Measurements from ENCODE around the gene MGAT1.
"Not testable (repeated sequence)": the region's sequence is repeated elsewhere in the genome, so short reads cannot be mapped to it uniquely, and the experiment has no call there.

The MGAT1 gene

DNA sequence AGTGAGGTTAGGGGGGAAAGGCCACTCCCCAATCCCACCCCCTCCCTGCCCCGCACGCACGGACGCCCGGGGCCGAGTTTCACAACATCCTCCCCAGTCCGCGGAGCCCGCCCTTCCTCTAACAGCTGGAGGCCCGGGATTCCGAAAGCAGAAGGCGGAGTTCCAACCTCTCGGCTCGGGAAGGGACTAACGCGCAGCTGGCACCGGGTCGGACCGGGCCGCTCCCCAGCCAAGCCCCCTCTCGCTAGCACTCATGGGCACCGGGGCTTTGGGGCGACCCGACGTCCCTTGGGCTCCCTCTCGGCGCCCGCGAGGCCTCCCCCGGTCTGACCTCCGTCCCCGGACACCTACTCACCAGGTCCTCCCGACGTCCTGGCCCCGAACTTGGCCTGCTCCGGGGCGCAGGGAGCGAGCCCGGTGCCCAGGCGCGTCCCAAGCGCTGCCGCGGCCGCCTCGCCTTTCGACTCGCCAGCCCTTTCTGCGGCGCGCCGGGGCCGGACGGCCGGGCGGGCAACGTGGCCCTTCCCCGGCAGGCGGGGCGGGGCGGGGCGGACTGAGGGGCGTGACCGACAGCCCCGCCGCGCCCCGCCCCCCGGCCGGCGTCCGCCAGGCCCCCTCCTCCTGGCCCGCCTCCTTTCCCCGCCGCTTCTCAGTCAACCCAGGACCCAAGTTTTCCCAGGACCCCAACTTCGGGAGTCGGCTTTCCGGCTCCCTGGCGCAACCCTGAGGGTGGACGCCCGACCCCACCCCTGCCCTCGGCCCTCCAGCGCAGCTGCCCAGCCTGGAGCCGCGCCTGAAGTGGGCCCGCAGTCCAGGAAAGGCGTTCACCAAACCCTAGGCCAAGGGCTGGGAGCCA, at the start of gene MGAT1:
Gene MGAT1, minus strand, starts transcription at position 482 of the 856 bp plus-strand sequence. CDS start 9,835 bp downstream, outside the sequence.
- peak; percentile 93 for DNase-seq

GRCh38 chr5:180850434-180851078, 48.0 kb upstream of the MGAT1 start:
- DNase-seq: no peak

DNA sequence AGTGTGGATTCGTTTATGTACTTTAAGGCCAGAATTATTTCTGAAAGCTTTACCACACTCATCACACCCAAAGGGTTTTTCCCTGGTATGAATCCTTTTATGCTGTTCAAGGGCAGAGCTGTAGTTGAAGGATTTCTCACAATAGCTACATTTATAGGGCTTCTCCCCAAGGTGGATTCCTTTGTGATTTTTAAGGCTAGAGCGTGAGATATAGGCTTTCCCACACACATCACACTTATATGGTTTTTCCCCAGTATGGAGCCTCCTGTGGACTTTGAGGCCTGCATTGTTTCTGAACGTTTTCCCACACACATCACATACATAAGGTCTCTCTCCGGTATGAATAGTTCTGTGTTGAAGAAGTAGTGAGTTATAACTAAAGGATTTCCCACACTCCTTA, 47.2 kb upstream of the MGAT1 start:
- no peak for DNase-seq

DNA sequence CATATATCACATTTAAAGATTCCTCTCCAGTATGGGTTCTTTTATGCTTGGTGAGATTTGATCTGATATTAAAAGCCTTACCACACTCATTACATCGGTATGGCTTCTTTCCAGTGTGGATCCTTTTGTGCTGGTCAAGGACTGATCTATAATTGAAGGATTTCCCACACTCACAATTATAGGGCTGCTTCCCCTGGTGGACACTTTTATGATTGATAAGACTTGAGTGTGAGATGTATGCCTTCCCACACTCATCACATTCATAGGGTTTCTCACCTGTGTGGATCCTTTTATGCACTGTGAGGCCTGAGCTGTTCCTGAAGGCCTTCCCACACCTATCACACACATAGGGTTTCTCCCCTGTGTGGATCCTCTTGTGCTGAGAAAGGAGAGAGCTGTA, 46.3 kb upstream of the MGAT1 start:
- DNase-seq: no peak

DNA sequence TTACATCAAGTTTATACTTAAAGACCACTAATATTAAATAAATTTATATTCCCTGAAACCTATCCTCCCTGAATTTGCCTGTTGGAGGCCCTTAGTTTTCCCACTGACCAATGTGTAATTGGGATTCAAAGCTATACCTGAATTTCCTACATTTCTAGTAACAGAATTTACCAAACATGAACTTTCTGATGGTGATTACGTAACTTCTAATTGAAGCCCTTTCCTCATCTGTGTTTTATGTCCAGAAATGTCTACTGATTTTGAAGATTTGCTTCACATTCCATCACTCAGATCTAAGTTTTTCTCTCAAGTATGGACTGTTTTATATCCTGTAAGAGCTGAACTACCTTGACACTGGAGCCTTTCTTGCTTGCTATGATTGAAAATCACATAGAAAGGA, 45.7 kb upstream of the MGAT1 start:
- DNase-seq: no peak

- no peak for DNase-seq
Observed at GRCh38 chr5:180847026-180847425, 44.4 kb upstream of the MGAT1 start.

GRCh38 chr5:180844858-180845257, 42.3 kb upstream of the MGAT1 start:
- DNase-seq: no peak

- DNase-seq: no peak
Observed at GRCh38 chr5:180844432-180844831, 41.8 kb upstream of the MGAT1 start.

GRCh38 chr5:180839935-180840334, 37.3 kb upstream of the MGAT1 start:
- no peak for DNase-seq

GRCh38 chr5:180839227-180839626, 36.6 kb upstream of the MGAT1 start:
- no peak for DNase-seq

GRCh38 chr5:180837478-180837877, 34.9 kb upstream of the MGAT1 start:
- no peak for DNase-seq

DNA sequence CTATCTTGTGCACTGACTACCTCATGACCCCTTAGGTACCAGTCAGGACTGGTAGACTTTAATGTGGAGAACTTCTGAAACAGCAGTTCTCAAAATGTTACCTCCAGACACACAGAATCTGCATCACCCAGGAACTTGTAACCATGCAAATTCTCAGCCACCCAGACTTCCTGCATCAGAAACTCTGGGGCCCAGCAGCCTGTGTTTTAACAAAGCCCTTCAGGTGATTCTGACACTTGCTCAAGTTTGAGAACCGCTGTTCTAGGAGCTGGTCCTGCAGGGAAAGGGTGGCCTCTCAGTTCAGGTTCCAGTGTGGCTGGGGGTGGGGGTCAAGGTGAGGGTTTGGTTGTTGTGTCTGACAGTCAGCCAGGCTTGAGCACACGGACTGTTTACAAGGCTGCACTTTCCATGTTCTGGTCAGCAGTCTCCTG, 30.0 kb upstream of the MGAT1 start:
- DNase-seq: peak; percentile 76

DNA sequence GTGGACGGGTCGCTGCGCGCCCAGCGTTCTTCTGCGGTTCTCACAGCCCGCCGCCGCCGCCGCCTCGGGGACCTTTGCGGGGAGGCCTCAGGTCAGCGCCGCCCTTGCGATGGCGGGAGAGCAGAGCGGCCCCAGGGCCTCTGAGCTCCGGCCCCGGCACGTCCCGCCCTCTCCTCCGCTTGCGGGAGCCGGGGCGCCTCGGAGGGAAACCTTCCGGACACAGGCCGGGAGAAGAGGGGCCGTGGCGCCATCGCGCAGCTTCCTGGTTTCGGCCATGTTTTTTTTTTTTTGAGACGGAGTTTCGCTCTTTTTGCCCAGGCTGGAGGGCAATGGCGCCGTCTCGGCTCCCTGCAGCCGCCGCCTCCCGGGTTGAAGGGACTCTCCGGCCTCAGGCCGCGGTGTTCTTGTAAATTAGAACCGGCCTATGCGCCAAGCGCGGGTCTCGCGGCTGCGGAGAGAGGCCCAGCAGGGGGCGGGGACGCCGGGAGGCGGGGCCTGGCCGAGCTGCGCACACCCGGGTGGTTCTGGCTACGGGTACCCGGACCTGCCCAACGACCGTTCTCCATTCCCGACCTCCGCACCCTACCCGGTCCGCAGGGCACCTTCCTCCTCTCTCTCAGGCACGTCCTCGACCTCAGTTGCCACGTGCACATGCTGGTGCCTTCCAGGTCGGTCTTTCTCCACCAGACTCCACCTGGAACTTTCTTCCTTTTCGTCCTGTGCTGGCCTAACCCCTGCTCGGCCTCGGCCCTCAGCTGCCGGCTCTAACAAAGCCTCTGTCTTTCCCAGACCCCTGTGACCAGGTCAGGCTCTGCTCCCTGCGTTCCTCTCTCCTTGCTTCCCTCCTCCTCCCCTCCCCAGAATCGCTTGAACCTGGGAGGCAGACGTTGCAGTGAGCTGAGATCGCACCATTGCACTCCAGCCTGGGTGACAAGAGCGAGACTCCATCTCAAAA, 28.8 kb upstream of the MGAT1 start:
- DNase-seq: peak; percentile 93

DNA sequence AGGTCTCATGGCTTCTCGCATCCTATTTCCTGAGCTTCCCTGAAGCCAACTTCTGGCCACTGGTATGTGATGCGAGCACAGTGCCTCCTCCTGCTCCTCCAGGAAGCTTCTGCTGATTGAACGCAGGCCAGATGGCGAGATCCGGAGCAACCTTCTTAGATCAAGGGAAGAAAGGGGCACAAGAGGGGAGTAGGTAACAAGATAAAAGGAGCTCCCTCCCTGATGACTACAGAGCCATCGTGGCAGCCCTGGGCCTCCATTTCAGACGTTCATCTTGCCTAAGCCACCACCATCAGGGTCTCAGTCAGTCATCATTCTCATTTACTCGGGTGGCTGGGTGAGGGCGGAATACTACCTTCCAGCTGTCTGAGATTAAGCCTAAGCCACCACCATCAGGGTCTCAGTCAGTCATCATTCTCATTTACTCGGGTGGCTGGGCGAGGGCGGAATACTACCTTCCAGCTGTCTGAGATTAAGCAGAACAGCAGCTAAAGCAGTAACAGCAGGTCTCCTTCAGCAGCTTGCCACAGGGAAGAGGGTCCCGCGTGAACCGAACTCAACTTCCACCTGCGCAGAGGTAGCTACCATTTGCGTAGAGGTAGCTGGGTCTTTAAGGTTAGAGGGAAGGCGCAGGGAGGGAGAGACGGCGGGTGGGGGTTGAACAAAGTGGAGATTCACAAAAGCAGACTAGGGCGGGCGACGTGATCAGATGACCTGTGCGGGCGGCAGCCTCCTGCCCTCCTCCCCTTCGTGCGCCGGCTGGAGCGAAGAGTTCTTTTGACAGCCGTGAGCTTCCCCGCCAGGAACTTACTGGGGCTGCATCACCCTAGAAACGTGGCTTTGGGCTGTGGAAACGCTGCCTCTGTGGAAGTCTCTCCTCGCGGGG, 27.9 kb upstream of the MGAT1 start:
- DNase-seq: no peak

- DNase-seq: no peak
Observed at GRCh38 chr5:180829726-180830125, 27.1 kb upstream of the MGAT1 start.

GRCh38 chr5:180828756-180829531, 26.3 kb upstream of the MGAT1 start:
- not testable (repeated sequence) for DNase-seq

DNA sequence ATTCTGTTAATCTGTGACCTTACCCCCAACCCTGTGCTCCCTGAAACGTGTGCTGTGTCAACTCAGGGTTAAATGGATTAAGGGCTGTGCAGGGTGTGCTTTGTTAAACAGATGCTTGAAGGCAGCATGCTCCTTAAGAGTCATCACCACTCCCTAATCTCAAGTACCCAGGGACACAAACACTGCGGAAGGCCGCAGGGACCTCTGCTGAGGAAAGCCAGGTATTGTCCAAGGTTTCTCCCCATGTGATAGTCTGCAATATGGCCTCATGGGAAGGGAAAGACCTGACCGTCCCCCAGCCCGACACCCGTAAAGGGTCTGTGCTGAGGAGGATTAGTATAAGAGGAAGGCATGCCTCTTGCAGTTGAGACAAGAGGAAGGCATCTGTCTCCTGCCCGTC, 24.8 kb upstream of the MGAT1 start:
- not testable (repeated sequence) for DNase-seq

DNA sequence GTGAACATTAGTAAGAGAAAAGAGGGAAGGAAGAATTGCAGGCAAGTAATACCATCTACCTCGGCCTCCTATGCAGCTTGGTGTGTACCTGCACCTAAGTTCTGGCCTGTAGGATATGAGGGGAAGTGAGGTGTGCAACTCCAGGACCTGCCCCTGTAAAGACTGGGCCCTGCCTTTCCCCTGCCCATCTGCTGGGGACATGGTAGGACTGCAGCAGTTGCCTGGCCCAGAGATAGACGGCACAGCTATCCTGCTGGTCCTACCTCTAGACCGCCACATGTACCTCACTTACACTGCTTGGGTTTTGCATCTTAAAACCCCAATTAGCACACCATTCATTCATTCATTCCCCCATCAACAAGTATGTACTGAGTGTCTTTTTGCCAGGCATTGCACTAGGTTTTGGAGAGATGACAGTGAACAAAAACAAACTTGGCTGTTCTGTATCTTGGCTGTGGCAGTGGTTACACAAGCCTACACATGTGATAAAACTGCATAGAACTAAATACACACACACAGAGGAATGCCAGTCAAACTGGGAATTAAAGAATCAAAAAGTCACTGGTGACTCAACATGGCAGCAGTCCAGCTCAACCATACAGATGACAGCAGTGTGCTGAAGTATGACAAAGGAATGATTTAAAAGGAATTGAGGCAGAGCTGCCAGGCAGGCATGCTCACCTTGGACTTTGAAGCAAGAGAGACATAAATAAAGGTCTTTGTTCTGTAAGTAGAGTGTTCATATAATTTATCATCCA, 23.3 kb upstream of the MGAT1 start:
- DNase-seq: no peak

DNA sequence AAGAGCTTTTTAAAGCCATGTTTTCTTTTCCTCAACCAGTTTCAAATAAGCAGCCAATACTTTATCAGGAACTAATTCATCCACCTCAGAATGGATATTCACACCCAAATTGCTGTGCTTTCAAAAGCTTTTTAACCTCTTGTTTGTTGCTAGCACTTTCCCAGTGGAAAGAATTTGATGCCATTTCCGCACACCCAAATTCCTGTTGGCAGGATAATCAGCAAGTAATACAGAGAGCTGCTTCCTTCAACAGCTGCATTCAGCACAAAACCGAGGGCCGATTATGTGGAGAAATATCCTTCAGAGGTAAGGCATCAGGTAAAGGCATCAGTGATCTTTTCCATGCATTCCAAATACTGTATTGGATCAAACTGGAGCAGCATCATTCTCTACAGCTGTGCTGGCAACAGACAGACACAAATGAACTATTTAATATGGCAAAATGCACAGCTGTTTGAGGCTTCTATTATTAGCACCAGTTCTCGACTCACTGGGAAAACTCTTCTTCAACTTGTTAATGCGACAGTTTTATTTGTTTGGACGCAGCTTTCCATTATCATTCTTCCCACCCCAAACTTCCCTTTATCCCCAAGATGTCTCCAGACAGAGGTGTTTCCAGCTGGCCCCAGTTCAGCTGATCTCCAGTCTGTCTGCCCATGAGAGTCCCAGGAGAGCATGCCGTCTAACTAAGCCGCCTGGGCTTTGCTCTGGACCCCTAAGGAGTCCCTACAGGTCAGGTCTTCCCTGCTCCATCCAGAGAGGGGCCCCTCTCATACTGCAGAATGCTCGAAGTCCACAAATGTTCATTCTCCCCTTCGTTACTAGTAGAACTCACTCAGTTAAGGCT, 22.2 kb upstream of the MGAT1 start:
- DNase-seq: no peak

All from activated effector memory CD4-positive, alpha-beta T cell treated with anti-CD3 and anti-CD28 coated beads, Interleukin-2, amount 50 U/mL, for 16 hours (primary cell).